Liver (tissue), 3 donors: Measurements from ENCODE around the gene KCP.

Source experiments
- TF ChIP-seq, protein P1 (sequence below): fragments of 150-350 bp; IDR thresholded peaks from 2 replicates; pipeline ENCODE4 v1.5.1; 2017; ENCODE audit warnings: improper control_type of control experiment, low read depth, low read length; ENCODE audit not compliant: missing input control
- TF ChIP-seq, protein P2 (sequence below): IDR thresholded peaks from 2 replicates; pipeline ENCODE4 v1.6.1; 2016; ENCODE audit warnings: antibody characterized with exemption, mild to moderate bottlenecking
- TF ChIP-seq, protein P3 (sequence below): IDR thresholded peaks from 2 replicates; pipeline ENCODE4 v1.6.1; 2016; ENCODE audit warnings: antibody characterized with exemption
- donor health status: healthy.
- donor health status: healthy.

- TF ChIP-seq, protein P1, sequence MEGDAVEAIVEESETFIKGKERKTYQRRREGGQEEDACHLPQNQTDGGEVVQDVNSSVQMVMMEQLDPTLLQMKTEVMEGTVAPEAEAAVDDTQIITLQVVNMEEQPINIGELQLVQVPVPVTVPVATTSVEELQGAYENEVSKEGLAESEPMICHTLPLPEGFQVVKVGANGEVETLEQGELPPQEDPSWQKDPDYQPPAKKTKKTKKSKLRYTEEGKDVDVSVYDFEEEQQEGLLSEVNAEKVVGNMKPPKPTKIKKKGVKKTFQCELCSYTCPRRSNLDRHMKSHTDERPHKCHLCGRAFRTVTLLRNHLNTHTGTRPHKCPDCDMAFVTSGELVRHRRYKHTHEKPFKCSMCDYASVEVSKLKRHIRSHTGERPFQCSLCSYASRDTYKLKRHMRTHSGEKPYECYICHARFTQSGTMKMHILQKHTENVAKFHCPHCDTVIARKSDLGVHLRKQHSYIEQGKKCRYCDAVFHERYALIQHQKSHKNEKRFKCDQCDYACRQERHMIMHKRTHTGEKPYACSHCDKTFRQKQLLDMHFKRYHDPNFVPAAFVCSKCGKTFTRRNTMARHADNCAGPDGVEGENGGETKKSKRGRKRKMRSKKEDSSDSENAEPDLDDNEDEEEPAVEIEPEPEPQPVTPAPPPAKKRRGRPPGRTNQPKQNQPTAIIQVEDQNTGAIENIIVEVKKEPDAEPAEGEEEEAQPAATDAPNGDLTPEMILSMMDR, result no peak
- TF ChIP-seq, protein P2, sequence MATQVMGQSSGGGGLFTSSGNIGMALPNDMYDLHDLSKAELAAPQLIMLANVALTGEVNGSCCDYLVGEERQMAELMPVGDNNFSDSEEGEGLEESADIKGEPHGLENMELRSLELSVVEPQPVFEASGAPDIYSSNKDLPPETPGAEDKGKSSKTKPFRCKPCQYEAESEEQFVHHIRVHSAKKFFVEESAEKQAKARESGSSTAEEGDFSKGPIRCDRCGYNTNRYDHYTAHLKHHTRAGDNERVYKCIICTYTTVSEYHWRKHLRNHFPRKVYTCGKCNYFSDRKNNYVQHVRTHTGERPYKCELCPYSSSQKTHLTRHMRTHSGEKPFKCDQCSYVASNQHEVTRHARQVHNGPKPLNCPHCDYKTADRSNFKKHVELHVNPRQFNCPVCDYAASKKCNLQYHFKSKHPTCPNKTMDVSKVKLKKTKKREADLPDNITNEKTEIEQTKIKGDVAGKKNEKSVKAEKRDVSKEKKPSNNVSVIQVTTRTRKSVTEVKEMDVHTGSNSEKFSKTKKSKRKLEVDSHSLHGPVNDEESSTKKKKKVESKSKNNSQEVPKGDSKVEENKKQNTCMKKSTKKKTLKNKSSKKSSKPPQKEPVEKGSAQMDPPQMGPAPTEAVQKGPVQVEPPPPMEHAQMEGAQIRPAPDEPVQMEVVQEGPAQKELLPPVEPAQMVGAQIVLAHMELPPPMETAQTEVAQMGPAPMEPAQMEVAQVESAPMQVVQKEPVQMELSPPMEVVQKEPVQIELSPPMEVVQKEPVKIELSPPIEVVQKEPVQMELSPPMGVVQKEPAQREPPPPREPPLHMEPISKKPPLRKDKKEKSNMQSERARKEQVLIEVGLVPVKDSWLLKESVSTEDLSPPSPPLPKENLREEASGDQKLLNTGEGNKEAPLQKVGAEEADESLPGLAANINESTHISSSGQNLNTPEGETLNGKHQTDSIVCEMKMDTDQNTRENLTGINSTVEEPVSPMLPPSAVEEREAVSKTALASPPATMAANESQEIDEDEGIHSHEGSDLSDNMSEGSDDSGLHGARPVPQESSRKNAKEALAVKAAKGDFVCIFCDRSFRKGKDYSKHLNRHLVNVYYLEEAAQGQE, result no peak
- TF ChIP-seq, protein P3, sequence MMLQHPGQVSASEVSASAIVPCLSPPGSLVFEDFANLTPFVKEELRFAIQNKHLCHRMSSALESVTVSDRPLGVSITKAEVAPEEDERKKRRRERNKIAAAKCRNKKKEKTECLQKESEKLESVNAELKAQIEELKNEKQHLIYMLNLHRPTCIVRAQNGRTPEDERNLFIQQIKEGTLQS, result no peak
Observed at GRCh38 chr7:128924707-128925588, 14.4 kb upstream of the KCP start.
